Spleen (tissue), 11 donors: Measurements from ENCODE around the gene UNC13A. TPM values are rescaled to one million over a fixed set of nuclear protein-coding genes. Genes with fewer than 3 reads are reported as not detected.

Experiments
- DNase-seq: peaks from one replicate; pipeline ENCODE4 v3.0.0-alpha.2; 2020
- H3K27ac ChIP-seq, 8 donors: fragments of 200-600 bp; sonication (generic) in 7 of 8; 1 replicate in 4 of 8; 2 replicates in 4 of 8; pipeline versions ENCODE4 v1.5.0 to v1.8.0; 2016 to 2021; ENCODE audit warnings: inconsistent platforms in 4 of 8, mild to moderate bottlenecking in 4 of 8, moderate library complexity in 1 of 8
- H3K27me3 ChIP-seq, 7 donors: fragments of 200-600 bp; sonication (generic) in 6 of 7; replicated peaks in 1 of 7; 1 replicate in 4 of 7; 2 replicates in 3 of 7; pipeline versions ENCODE4 v1.5.0 to v1.8.0; 2016 to 2021; ENCODE audit warnings: inconsistent platforms in 3 of 7, mild to moderate bottlenecking in 1 of 7
- H3K36me3 ChIP-seq, 6 donors: fragments of 200-600 bp; sonication (generic) in 5 of 6; 1 replicate in 4 of 6; 2 replicates in 2 of 6; pipeline versions ENCODE4 v1.5.0 to v1.8.0; 2016 to 2021; ENCODE audit warnings: inconsistent platforms in 2 of 6
- H3K4me1 ChIP-seq, 6 donors: fragments of 200-600 bp; sonication (generic) in 5 of 6; 1 replicate in 3 of 6; 2 replicates in 3 of 6; pipeline versions ENCODE4 v1.5.0 to v1.8.0; 2016 to 2021; ENCODE audit warnings: inconsistent platforms in 3 of 6
- H3K4me3 ChIP-seq, 8 donors: fragments of 200-600 bp; sonication (generic) in 7 of 8; 1 replicate in 4 of 8; 2 replicates in 4 of 8; pipeline versions ENCODE4 v1.5.0 to v1.8.0; 2016 to 2021; ENCODE audit warnings: inconsistent platforms in 4 of 8, mild to moderate bottlenecking in 4 of 8, moderate library complexity in 2 of 8
- H3K9me3 ChIP-seq, 8 donors: fragments of 200-600 bp; sonication (generic) in 7 of 8; 1 replicate in 4 of 8; 2 replicates in 4 of 8; pipeline versions ENCODE4 v1.5.0 to v1.8.0; 2016 to 2021; ENCODE audit warnings: inconsistent platforms in 4 of 8
- POLR2A ChIP-seq, 3 donors: fragments of 450-650 bp; IDR thresholded peaks; one replicate each; pipeline ENCODE4 v1.5.1; 2017; ENCODE audit warnings: antibody characterized with exemption in 3 of 3, mild to moderate bottlenecking in 1 of 3
- POLR2AphosphoS5 ChIP-seq, 3 donors: sonication (generic); formaldehyde crosslinking; IDR thresholded peaks; one replicate each; pipeline ENCODE4 v1.5.1; 2017; ENCODE audit warnings: antibody characterized with exemption in 3 of 3
- WGBS, 5 donors: extraction: QIAGEN DNeasy Blood & Tissue Kit in 3 of 5; methylation state at CpG; one replicate each; pipeline versions ENCODE4 v1.1.5 to v1.1.7; 2013 to 2018; 5-methylcytosine and 5-hydroxymethylcytosine counted together
- intact Hi-C: fragments of 100-400 bp; cut with DNase I; formaldehyde crosslinking; loops from one replicate; pipeline ENCODE4 v1.15.0; 2023; ENCODE audit warnings: low total_unique reads
- polyA plus RNA-seq, 3 donors: library from polyadenylated mRNA; stranded (reverse); fragments of 200-250 nt; gene quantifications; one replicate each; pipeline ENCODE4 v1.2.1, GENCODE V29; 2013
- total RNA-seq, 7 donors: library from RNA; depleted of rRNA in 3 of 7; stranded (reverse); fragments of >200 nt in 3 of 7; fragmentation: NEBNext Ultra II Directional in 4 of 7; extraction: Animal tissue kit (Norgen Biotek cat#: 25700) in 4 of 7; gene quantifications; one replicate each; pipeline versions ENCODE4 v1.1.0 to v1.2.1, GENCODE V29; 2016 to 2021
- TF ChIP-seq, protein P1 (sequence below), 11 experiments: fragments of 200-600 bp in 7 of 11; fragments of 450-650 bp in 4 of 11; sonication (generic) in 4 of 11; IDR thresholded peaks in 8 of 11; conservative IDR thresholded peaks in 3 of 11; 1 replicate in 7 of 11; 2 replicates in 4 of 11; pipeline versions ENCODE4 v1.4.0 to v1.8.0; 2016 to 2021; ENCODE audit warnings: antibody characterized with exemption in 11 of 11, inconsistent platforms in 4 of 11, mild to moderate bottlenecking in 1 of 11
- donor health status: healthy with polysubstance abuse.
- donor health status: DM: no; HTN: no; CAD: no; lungs with moderate emphysema.
- donor health status: DM: no; HTN: no; CAD: no.
- donor health status: Bipolar disorder and iron deficiency.
- donor health status: healthy.
- donor health status: DM: no; HTN: no; CAD: no.
- donor health status: DM: yes; HTN: yes; CAD: no.

The UNC13A gene
- total and polyA plus RNA-seq, 10 donors: 0.73 to 10.7 (median 5.0) TPM

DNA sequence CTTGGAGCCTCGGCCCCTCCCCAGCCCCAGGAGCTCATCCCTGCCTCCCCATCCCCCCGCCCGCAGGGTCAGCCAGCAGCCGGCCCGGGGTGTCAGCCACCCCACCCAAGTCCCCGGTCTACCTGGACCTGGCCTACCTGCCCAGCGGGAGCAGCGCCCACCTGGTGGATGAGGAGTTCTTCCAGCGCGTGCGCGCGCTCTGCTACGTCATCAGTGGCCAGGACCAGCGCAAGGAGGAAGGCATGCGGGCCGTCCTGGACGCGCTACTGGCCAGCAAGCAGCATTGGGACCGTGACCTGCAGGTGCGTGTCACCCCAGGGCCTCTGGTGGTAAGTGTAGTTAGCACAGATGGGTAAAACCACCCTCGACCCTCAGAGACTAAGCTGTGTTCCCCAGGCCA is 45.0 kb upstream of the UNC13A start:
- H3K27ac ChIP-seq: no peak overlapping the region
- H3K27me3 ChIP-seq: no peaks in the 10 kb centered on the region
- peaks cover 0 to 52% (median 12%) of the 10 kb centered on the region in 6 donors for H3K4me1 ChIP-seq
- H3K4me3 ChIP-seq: no peak overlapping the region
- intact Hi-C loops: no loop called here
- no peaks in the 10 kb centered on the region for H3K9me3 ChIP-seq
- no peak for DNase-seq
- TF ChIP-seq POLR2AphosphoS5 (IDR thresholded peaks at IDR 0.05) (no peak), POLR2A (IDR thresholded peaks at IDR 0.05) (no peak)
- TF ChIP-seq, protein P1, sequence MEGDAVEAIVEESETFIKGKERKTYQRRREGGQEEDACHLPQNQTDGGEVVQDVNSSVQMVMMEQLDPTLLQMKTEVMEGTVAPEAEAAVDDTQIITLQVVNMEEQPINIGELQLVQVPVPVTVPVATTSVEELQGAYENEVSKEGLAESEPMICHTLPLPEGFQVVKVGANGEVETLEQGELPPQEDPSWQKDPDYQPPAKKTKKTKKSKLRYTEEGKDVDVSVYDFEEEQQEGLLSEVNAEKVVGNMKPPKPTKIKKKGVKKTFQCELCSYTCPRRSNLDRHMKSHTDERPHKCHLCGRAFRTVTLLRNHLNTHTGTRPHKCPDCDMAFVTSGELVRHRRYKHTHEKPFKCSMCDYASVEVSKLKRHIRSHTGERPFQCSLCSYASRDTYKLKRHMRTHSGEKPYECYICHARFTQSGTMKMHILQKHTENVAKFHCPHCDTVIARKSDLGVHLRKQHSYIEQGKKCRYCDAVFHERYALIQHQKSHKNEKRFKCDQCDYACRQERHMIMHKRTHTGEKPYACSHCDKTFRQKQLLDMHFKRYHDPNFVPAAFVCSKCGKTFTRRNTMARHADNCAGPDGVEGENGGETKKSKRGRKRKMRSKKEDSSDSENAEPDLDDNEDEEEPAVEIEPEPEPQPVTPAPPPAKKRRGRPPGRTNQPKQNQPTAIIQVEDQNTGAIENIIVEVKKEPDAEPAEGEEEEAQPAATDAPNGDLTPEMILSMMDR (IDR thresholded peaks at IDR 0.05 in 8 of 11, conservative IDR thresholded peaks at IDR 0.05 in 3 of 11): no peak
- 95 to 99% (median 97%) methylated on average over 13 to 22 of the region's 22 CpGs for WGBS, 5 donors
- peaks cover 0 to 100% (median 72%) of the 10 kb centered on the region in 6 donors for H3K36me3 ChIP-seq

DNA sequence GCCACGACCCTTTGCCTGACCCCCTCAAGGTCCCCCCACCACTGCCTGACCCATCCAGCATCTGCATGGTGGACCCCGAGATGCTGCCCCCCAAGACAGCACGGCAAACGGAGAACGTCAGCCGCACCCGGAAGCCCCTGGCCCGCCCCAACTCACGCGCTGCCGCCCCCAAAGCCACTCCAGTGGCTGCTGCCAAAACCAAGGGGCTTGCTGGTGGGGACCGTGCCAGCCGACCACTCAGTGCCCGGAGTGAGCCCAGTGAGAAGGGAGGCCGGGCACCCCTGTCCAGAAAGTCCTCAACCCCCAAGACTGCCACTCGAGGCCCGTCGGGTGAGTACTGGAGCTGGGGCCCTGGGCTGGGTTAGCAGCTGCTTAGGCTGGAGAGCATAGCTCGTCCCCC is 39.7 kb upstream of the UNC13A start:
- intact Hi-C loops: no loop called here
- DNase-seq: no peak
- peaks cover 0 to 100% (median 86%) of the 10 kb centered on the region in 6 donors for H3K36me3 ChIP-seq
- H3K9me3 ChIP-seq: no peaks in the 10 kb centered on the region
- TF ChIP-seq POLR2AphosphoS5 (IDR thresholded peaks at IDR 0.05) (peak in 1 of 3 donors; percentile 1), POLR2A (IDR thresholded peaks at IDR 0.05) (no peak)
- H3K4me1 ChIP-seq: peaks cover 0 to 68% (median 16%) of the 10 kb centered on the region in 6 donors
- no peak overlapping the region for H3K27ac ChIP-seq
- 89 to 96% (median 95%) methylated on average over 19 of the region's 19 CpGs for WGBS, 5 donors
- H3K4me3 ChIP-seq: no peak overlapping the region
- H3K27me3 ChIP-seq: no peaks in the 10 kb centered on the region

DNA sequence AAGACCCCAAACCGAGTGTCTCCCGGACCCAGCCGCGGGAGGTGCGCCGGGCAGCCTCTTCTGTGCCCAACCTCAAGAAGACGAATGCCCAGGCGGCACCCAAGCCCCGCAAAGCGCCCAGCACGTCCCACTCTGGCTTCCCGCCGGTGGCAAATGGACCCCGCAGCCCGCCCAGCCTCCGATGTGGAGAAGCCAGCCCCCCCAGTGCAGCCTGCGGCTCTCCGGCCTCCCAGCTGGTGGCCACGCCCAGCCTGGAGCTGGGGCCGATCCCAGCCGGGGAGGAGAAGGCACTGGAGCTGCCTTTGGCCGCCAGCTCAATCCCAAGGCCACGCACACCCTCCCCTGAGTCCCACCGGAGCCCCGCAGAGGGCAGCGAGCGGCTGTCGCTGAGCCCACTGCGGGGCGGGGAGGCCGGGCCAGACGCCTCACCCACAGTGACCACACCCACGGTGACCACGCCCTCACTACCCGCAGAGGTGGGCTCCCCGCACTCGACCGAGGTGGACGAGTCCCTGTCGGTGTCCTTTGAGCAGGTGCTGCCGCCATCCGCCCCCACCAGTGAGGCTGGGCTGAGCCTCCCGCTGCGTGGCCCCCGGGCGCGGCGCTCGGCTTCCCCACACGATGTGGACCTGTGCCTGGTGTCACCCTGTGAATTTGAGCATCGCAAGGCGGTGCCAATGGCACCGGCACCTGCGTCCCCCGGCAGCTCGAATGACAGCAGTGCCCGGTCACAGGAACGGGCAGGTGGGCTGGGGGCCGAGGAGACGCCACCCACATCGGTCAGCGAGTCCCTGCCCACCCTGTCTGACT is 39.0 kb upstream of the UNC13A start:
- DNase-seq: no peak
- TF ChIP-seq, protein P1 (IDR thresholded peaks at IDR 0.05 in 8 of 11, conservative IDR thresholded peaks at IDR 0.05 in 3 of 11): no peak
- TF ChIP-seq POLR2AphosphoS5 (IDR thresholded peaks at IDR 0.05): peak in 1 of 3 donors; percentile 42
- H3K4me1 ChIP-seq: peaks cover 2 to 68% (median 20%) of the 10 kb centered on the region in 6 donors
- H3K36me3 ChIP-seq: peaks cover 0 to 100% (median 79%) of the 10 kb centered on the region in 6 donors
- no peaks in the 10 kb centered on the region for H3K27me3 ChIP-seq
- intact Hi-C loops: no loop called here
- no peak overlapping the region for H3K4me3 ChIP-seq
- no peak overlapping the region for H3K27ac ChIP-seq
- no peaks in the 10 kb centered on the region for H3K9me3 ChIP-seq
- WGBS, 5 donors: 91 to 94% (median 94%) methylated on average over 30 to 62 of the region's 62 CpGs

DNA sequence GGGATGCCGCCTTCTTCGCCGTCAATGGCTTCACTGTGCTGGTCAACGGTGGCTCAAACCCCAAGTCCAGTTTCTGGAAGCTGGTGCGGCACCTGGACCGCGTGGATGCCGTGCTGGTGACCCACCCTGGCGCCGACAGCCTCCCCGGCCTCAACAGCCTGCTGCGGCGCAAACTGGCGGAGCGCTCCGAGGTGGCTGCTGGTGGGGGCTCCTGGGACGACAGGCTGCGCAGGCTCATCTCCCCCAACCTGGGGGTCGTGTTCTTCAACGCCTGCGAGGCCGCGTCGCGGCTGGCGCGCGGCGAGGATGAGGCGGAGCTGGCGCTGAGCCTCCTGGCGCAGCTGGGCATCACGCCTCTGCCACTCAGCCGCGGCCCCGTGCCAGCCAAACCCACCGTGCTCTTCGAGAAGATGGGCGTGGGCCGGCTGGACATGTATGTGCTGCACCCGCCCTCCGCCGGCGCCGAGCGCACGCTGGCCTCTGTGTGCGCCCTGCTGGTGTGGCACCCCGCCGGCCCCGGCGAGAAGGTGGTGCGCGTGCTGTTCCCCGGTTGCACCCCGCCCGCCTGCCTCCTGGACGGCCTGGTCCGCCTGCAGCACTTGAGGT is 38.1 kb upstream of the UNC13A start:
- TF ChIP-seq, protein P1 (IDR thresholded peaks at IDR 0.05 in 8 of 11, conservative IDR thresholded peaks at IDR 0.05 in 3 of 11): no peak
- TF ChIP-seq POLR2A (IDR thresholded peaks at IDR 0.05) (no peak), POLR2AphosphoS5 (IDR thresholded peaks at IDR 0.05) (peak in 1 of 3 donors; percentile 5)
- H3K4me3 ChIP-seq: no peak overlapping the region
- H3K27me3 ChIP-seq: no peaks in the 10 kb centered on the region
- WGBS, 5 donors: 73 to 98% (median 95%) methylated on average over 2 to 59 of the region's 59 CpGs
- no peak for DNase-seq
- peaks cover 0 to 93% (median 70%) of the 10 kb centered on the region in 6 donors for H3K36me3 ChIP-seq
- intact Hi-C loops: no loop called here
- H3K27ac ChIP-seq: no peak overlapping the region
- peaks cover 11 to 68% (median 25%) of the 10 kb centered on the region in 6 donors for H3K4me1 ChIP-seq
- no peaks in the 10 kb centered on the region for H3K9me3 ChIP-seq
